ENCODE results near the gene DPM1.

Gene DPM1

GRCh38 chr20:50975701-50976330 is 17.5 kb upstream of the DPM1 start:
- H3K9me3 ChIP-seq (ENCODE audit: control insufficient read depth, low read length) = no peaks in the 10 kb centered on the region
- H3K4me3 ChIP-seq (ENCODE audit: low read length) = no peak overlapping the region
- peaks cover 21% of the 10 kb centered on the region for H3K27me3 ChIP-seq (ENCODE audit: control insufficient read depth, insufficient read depth, low read length)
- H3K36me3 ChIP-seq (ENCODE audit: control insufficient read depth, insufficient read depth, low read length) = no peaks in the 10 kb centered on the region
- no peaks in the 10 kb centered on the region for H3K4me1 ChIP-seq (ENCODE audit: control insufficient read depth, insufficient read depth, low read length)
- no peak overlapping the region for H3K9ac ChIP-seq (ENCODE audit: low read length)

- H3K4me3 ChIP-seq (ENCODE audit: low read length) = no peak overlapping the region
- no peaks in the 10 kb centered on the region for H3K27me3 ChIP-seq (ENCODE audit: control insufficient read depth, insufficient read depth, low read length)
- no peak overlapping the region for H3K9ac ChIP-seq (ENCODE audit: low read length)
- no peaks in the 10 kb centered on the region for H3K9me3 ChIP-seq (ENCODE audit: control insufficient read depth, low read length)
- H3K4me1 ChIP-seq (ENCODE audit: control insufficient read depth, insufficient read depth, low read length) = no peaks in the 10 kb centered on the region
- no peaks in the 10 kb centered on the region for H3K36me3 ChIP-seq (ENCODE audit: control insufficient read depth, insufficient read depth, low read length)
These were observed 11.6 kb upstream of the DPM1 start for GRCh38 chr20:50969912-50970311.

GRCh38 chr20:50969435-50969834 is 11.1 kb upstream of the DPM1 start:
- Histone ChIP-seq H3K9ac (ENCODE audit: low read length) (no peak overlapping the region), H3K4me3 (ENCODE audit: low read length) (no peak overlapping the region), H3K9me3 (ENCODE audit: control insufficient read depth, low read length) (no peaks in the 10 kb centered on the region), H3K36me3 (ENCODE audit: control insufficient read depth, insufficient read depth, low read length) (no peaks in the 10 kb centered on the region), H3K27me3 (ENCODE audit: control insufficient read depth, insufficient read depth, low read length) (no peaks in the 10 kb centered on the region), H3K4me1 (ENCODE audit: control insufficient read depth, insufficient read depth, low read length) (no peaks in the 10 kb centered on the region)

- Histone ChIP-seq H3K4me1 (ENCODE audit: control insufficient read depth, insufficient read depth, low read length) (no peaks in the 10 kb centered on the region), H3K27me3 (ENCODE audit: control insufficient read depth, insufficient read depth, low read length) (no peaks in the 10 kb centered on the region), H3K36me3 (ENCODE audit: control insufficient read depth, insufficient read depth, low read length) (no peaks in the 10 kb centered on the region), H3K9me3 (ENCODE audit: control insufficient read depth, low read length) (no peaks in the 10 kb centered on the region), H3K4me3 (ENCODE audit: low read length) (no peak overlapping the region), H3K9ac (ENCODE audit: low read length) (no peak overlapping the region)
These were observed 10.0 kb upstream of the DPM1 start for GRCh38 chr20:50968289-50968688.

- H3K4me1 ChIP-seq (ENCODE audit: control insufficient read depth, insufficient read depth, low read length) = no peaks in the 10 kb centered on the region
- no peaks in the 10 kb centered on the region for H3K9me3 ChIP-seq (ENCODE audit: control insufficient read depth, low read length)
- H3K4me3 ChIP-seq (ENCODE audit: low read length) = no peak overlapping the region
- H3K9ac ChIP-seq (ENCODE audit: low read length) = no peak overlapping the region
- H3K27me3 ChIP-seq (ENCODE audit: control insufficient read depth, insufficient read depth, low read length) = no peaks in the 10 kb centered on the region
- H3K36me3 ChIP-seq (ENCODE audit: control insufficient read depth, insufficient read depth, low read length) = no peaks in the 10 kb centered on the region
These were observed 9.3 kb upstream of the DPM1 start for GRCh38 chr20:50967586-50967985.

GRCh38 chr20:50959543-50960126 is 1.3 kb upstream of the DPM1 start:
- Histone ChIP-seq H3K4me1 (ENCODE audit: control insufficient read depth, insufficient read depth, low read length) (peaks cover 13% of the 10 kb centered on the region), H3K27me3 (ENCODE audit: control insufficient read depth, insufficient read depth, low read length) (no peaks in the 10 kb centered on the region), H3K4me3 (ENCODE audit: low read length) (peak overlapping the region; percentile 31), H3K9me3 (ENCODE audit: control insufficient read depth, low read length) (no peaks in the 10 kb centered on the region), H3K9ac (ENCODE audit: low read length) (peak overlapping the region; percentile 77), H3K36me3 (ENCODE audit: control insufficient read depth, insufficient read depth, low read length) (no peaks in the 10 kb centered on the region)

- peak within 1 kb of the TSS; percentile 31 for H3K4me3 ChIP-seq (ENCODE audit: low read length)
- peaks cover 13% of the 10 kb centered on the region for H3K4me1 ChIP-seq (ENCODE audit: control insufficient read depth, insufficient read depth, low read length)
- no peaks in the 10 kb centered on the region for H3K36me3 ChIP-seq (ENCODE audit: control insufficient read depth, insufficient read depth, low read length)
- H3K9ac ChIP-seq (ENCODE audit: low read length) = peak within 1 kb of the TSS; percentile 77
- no peaks in the 10 kb centered on the region for H3K9me3 ChIP-seq (ENCODE audit: control insufficient read depth, low read length)
- no peaks in the 10 kb centered on the region for H3K27me3 ChIP-seq (ENCODE audit: control insufficient read depth, insufficient read depth, low read length)
These were observed 547 bp upstream of the DPM1 start, which contains the start of gene MOCS3 for GRCh38 chr20:50958615-50959542. Gene MOCS3, plus strand, starts transcription at chr20:50958818. Its CDS starts 25 bp downstream, at chr20:50958843.

GRCh38 chr20:50957276-50957675 is 1.1 kb downstream of the DPM1 start:
- H3K4me3 ChIP-seq (ENCODE audit: low read length) = peak overlapping the region; percentile 31

GRCh38 chr20:50953821-50954220 is 4.5 kb downstream of the DPM1 start:
- H3K4me1 ChIP-seq (ENCODE audit: control insufficient read depth, insufficient read depth, low read length) = peaks cover 3% of the 10 kb centered on the region
- H3K27me3 ChIP-seq (ENCODE audit: control insufficient read depth, insufficient read depth, low read length) = no peaks in the 10 kb centered on the region
- no peaks in the 10 kb centered on the region for H3K36me3 ChIP-seq (ENCODE audit: control insufficient read depth, insufficient read depth, low read length)
- H3K9ac ChIP-seq (ENCODE audit: low read length) = no peak overlapping the region
- H3K4me3 ChIP-seq (ENCODE audit: low read length) = no peak overlapping the region
- no peaks in the 10 kb centered on the region for H3K9me3 ChIP-seq (ENCODE audit: control insufficient read depth, low read length)

More at GRCh38 chr20:50957276-50957675, 1.1 kb downstream of the DPM1 start:
- Histone ChIP-seq H3K9me3 (ENCODE audit: control insufficient read depth, low read length) (no peaks in the 10 kb centered on the region), H3K4me1 (ENCODE audit: control insufficient read depth, insufficient read depth, low read length) (peaks cover 13% of the 10 kb centered on the region), H3K27me3 (ENCODE audit: control insufficient read depth, insufficient read depth, low read length) (no peaks in the 10 kb centered on the region), H3K36me3 (ENCODE audit: control insufficient read depth, insufficient read depth, low read length) (no peaks in the 10 kb centered on the region), H3K9ac (ENCODE audit: low read length) (peak overlapping the region; percentile 77)

GRCh38 chr20:50953196-50953595 is 5.1 kb downstream of the DPM1 start:
- no peaks in the 10 kb centered on the region for H3K36me3 ChIP-seq (ENCODE audit: control insufficient read depth, insufficient read depth, low read length)
- H3K9ac ChIP-seq (ENCODE audit: low read length) = no peak overlapping the region
- peaks cover 3% of the 10 kb centered on the region for H3K4me1 ChIP-seq (ENCODE audit: control insufficient read depth, insufficient read depth, low read length)
- no peak overlapping the region for H3K4me3 ChIP-seq (ENCODE audit: low read length)
- H3K27me3 ChIP-seq (ENCODE audit: control insufficient read depth, insufficient read depth, low read length) = no peaks in the 10 kb centered on the region
- H3K9me3 ChIP-seq (ENCODE audit: control insufficient read depth, low read length) = no peaks in the 10 kb centered on the region

- Histone ChIP-seq H3K4me1 (ENCODE audit: control insufficient read depth, insufficient read depth, low read length) (no peaks in the 10 kb centered on the region), H3K36me3 (ENCODE audit: control insufficient read depth, insufficient read depth, low read length) (no peaks in the 10 kb centered on the region), H3K9me3 (ENCODE audit: control insufficient read depth, low read length) (no peaks in the 10 kb centered on the region), H3K4me3 (ENCODE audit: low read length) (no peak overlapping the region), H3K27me3 (ENCODE audit: control insufficient read depth, insufficient read depth, low read length) (no peaks in the 10 kb centered on the region), H3K9ac (ENCODE audit: low read length) (no peak overlapping the region)
These were observed 10.1 kb downstream of the DPM1 start for GRCh38 chr20:50948132-50948785.
